Skin of body (tissue), 2 donors: Measurements from ENCODE around the gene RFX1. TPM values are rescaled to one million over a fixed set of nuclear protein-coding genes. Genes with fewer than 3 reads are reported as not detected.
"Not testable (repeated sequence)": the region's sequence is repeated elsewhere in the genome, so short reads cannot be mapped to it uniquely, and the experiment has no call there.

ENCODE experiments used
- DNase-seq: peaks from one replicate; lab custom pipeline; 2025; lab: John Stamatoyannopoulos, UW
- total RNA-seq: library from RNA; depleted of rRNA; stranded (reverse); fragments of >200 nt; gene quantifications from one replicate; pipeline ENCODE4 v1.2.3, GENCODE V29; 2014

Gene RFX1
- total RNA-seq, 1 donor from 2014 or later = 3.9 TPM

DNA sequence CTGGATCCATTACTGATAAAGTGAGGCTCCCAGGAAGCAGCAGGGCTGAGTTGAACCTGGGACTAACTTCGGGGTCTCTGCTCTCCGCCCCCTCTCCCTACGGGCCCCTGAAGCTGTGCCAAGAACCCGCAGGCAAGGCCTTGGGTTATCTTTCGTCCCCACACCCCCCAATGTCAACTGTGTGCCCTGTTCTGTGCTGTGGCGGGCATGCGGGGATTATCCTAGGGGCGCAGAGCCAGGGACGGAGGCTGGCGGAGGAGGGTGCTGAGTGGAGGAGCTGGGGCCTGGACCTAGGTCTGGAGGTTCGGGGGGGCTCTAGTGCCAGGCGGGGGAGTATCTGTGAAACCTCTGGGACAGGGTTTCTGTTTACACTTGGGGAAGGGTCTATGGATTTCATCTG, 26.4 kb downstream of the RFX1 start:
- no peak for DNase-seq

DNA sequence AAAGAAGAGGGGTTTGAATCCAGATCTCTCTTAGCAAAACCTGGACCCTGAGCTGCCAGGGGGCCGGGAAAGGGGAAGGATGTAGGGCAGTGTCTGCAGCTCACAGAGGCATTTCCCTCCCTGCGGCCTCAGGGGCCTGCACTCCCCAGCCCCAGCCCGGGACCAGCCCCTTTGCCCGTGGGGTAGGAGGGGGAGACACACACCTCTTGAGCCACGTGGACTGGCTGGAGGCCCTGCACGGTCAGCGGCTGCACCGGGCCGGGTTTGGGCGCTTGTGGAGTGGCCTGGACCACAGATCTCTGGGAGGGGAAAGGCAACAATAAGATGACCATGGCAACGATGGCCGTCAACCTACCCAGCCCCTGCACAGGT, 26.9 kb downstream of the RFX1 start:
- DNase-seq = peak; percentile 16

DNA sequence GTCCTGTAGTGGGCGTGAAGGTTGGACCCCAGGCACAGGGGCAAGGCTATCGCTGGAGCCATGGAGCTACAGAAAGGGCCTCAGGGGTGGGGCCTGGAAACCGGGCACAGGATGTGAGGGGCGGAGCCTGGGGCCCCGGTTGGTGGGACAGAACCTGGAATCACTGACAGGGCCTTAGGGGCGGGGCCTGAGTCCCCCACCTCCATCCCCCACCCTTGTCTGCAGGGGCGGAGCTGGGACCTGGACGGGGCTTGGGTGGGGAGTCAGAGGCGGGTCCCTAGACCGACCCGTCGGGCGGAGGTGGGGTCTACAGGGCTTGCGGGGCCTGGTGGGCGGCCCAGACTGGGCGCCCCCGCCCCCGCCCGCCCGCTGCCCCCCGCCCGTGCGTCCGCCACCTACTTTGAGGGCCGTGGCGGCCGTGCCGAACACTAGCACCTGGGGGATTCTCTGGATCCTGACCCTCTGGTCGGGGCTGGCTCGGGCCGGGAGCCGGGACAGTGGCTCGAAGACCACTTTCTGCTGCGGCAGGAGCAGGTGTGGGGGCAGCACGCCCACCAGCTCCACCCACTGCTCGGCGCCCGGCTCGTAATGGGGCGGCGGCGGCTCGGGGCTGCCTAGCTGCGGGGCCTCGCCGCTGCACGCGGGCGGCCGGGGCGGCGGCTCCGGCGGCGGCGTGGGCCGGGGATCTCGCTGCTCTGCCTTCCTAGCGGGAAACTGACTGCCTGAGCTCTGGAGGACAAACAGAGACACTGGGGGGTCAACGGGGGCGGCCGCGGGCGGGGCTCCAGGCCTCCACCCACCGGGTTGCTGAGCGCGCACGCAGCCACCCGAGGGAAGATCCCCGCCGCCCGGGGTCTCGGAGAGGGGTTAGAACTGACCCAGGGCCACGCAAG, 27.5 kb downstream of the RFX1 start:
- peak; percentile 58 for DNase-seq

DNA sequence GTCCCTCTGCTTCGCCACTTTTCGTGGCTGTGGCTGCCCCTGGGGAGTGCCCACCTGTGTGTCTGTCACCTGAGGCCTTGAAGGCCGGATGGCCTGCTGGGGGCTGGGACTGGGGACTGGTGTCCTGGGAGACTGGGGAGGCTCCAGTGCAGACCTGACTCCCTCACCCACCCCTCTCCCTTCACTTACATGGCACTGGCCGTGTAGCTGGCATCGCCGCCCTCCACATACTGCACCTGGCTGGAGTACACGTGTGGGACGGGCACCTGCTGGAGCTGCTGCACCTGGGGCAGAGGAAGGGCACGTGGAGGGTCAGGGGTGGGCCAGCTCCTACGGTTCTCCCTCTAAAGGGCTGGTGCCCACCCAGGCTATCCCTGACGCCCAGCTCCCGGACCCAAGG, 28.3 kb downstream of the RFX1 start:
- no peak for DNase-seq

DNA sequence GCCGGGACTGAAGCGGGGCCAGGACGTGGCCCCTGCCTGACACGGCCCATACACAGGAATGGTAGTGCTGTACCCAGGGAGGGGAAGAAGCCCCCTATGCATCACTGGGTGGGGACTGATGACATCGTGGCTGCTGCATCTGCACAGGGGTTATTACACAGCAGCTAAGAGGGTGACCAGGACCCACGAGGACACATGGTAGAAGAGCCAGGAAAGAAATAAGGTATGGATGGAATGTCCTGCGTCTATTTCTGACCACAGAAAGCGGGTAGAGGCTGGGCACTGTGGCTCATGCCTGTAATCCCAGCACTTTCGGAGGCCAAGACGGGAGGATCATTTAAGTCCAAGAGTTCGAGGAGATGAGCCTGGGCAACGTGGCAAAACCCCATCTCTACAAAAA, 29.7 kb downstream of the RFX1 start:
- no peak for DNase-seq

DNA sequence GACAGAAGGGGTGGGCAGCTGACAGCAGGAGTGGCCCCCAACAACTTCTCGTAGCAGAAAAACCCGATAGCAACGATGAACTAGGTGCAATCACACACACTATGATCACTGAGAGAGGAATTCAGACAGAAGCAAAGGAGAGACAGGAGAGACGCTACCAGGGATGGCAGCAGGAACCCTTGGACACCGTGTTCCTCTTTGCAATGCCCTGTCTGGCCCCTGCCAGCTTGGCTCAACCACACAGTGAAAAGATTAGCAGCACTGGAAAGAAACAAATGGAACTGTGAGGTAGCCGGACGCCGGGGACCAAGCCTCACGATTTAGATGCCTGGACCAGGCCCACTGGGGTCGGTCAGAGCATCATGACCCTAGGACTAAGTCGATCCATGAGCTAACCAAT, 30.2 kb downstream of the RFX1 start:
- no peak for DNase-seq

DNA sequence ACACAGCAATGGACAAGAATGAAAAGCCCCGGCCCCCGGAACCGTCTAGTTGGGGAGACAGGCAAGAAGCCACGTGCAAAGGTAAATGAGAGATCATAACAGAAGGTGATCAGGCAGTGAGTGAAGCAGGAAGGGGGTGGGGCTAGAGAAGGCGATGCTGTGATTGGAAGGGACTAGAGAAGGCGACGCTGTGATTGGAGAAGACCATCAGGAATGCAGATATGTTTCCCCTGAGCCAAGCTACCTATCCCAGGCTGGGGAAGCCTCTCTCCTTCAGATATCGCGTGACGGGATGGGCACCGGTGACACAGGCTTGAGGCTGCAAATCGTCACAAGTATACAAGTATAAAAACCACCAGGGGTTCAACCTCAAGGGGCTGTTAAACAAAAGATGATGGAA, 32.0 kb downstream of the RFX1 start:
- no peak for DNase-seq

DNA sequence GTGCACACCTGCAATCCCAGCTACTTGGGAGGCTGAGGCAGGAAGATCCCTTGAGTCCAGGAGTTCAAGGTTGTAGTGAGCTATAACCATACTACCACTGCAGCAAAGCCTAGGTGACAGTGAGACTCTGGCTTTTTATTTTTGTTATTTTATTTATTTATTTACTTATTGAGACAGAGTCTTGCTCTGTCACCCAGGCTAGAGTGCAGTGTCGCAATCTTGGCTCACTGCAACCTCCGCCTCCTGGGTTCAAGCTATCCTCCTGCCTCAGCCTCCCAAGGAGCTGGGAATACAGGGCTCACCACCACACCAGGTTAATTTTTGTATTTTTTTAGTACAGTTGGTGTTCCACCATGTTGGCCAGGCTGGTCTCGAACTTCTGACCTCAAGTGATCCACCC, 32.6 kb downstream of the RFX1 start:
- not testable (repeated sequence) for DNase-seq

DNA sequence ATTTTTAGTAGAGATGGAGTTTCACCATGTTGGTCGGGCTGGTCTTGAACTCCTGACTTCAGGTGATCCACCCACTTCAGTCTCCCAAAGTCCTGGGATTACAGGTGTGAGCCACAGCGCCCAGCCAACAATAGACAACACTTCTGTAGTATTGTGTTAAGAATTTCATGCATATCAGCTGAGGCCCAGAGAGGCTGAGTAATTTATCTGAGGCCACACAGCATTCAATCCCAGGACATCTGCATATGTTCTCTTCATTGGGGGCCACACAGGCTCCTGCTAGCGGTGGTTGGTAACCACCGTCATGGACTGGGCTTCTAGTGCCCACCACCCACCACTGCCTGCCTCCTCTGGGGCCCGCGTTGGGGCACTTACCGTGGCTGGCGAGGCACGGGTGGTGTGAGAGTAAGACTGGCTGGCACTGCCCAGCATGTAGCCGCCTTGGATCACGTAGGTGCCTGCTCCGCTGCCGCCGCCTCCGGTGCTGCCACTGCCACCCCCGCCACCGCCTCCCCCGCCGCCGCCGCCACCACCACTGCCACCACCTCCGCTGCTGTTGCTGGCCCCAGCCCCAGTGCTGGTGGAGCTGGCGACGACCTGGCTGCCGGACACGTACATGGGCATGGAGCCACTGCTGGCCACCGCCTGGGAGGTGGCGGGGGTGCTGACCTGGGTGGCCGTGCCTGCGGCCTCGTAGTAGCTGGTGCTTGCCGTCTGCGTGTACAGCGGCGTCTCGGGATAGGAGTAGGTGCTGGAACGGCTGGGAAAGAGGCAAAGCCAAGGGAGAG, 33.6 kb downstream of the RFX1 start:
- no peak for DNase-seq

DNA sequence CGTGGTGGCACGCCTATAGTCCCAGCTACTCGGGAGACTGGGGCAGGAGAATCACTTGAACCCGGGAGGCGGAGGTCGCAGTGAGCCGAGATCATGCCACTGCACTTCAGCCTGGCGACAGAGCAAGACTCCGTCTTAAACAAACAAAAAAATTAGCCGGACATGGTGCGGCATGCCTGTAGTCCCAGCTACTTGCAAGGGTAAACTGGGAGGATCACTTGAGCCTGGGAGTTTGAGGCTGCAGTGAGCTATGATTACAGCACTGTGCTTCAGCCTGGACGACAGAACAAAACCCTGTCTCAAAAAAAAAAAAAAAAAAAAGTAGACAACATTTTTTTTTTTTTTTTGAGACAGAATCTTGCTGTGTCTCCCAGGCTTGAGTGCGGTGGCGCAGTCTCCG, 34.3 kb downstream of the RFX1 start:
- DNase-seq = not testable (repeated sequence)

DNA sequence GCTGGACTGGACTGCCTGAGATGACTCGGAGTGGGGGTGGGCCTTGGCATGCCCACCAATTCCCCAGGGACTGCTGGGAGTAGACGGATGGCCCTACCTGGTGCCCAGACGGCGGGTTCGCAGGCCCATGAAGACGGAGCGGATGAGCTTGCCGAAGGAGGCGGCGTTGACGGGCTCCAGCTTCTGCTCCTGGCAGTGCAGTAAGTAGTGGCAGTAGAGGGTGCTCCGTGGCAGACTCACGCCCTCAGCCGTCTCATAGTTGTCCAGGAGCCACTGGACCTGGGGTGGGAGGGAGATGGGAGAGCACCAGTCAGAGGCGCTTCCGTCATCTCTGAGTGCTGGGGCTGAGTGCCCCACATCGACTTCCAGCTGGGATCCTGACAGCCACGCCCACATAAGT, 36.2 kb downstream of the RFX1 start:
- DNase-seq = no peak

DNA sequence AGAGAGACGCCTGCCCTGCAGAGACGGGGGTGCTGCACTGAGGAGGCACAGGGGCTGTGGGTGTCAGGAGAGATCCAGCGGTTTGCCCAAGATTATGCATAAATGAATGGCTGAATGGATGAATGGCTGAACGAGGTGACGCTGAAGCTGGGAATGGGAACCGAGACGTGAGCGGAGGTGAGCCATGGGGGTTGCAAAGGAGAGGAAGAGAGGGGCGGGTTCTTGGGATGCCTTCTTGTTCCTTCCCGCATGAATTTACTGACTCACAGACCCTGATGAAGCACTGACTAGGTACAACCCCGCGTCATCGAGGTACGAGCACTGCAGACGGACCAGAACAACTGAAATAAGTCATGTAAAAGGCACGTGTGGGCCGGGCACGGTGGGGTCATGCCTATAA, 37.1 kb downstream of the RFX1 start:
- no peak for DNase-seq

DNA sequence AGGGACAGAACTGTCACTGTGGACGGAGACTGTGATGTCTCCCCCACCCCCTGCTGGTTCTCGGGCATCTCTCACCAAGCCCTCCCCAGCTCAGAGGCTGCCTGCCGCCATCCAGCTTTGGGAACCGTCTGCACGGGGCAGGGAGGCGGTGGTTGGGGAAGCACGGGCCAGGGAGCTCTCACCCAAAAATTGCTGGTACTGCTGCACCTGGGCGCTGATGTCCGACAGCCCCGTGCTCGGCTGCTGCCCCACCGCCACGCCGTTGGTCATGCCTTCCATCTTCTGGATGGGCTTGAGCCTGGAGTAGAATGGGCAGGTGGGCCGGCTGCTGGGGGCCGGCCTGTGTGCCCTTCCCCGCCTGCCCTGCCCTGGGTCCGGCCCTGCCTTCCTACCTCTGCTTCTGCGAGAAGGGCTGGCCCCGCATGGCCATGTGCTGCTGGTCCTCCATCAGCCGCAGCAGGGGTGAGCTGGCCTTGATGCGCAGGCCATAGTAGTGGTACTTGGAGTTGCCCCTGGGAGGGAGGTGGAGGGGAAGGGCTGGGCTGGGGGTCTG, 37.7 kb downstream of the RFX1 start:
- DNase-seq = no peak

DNA sequence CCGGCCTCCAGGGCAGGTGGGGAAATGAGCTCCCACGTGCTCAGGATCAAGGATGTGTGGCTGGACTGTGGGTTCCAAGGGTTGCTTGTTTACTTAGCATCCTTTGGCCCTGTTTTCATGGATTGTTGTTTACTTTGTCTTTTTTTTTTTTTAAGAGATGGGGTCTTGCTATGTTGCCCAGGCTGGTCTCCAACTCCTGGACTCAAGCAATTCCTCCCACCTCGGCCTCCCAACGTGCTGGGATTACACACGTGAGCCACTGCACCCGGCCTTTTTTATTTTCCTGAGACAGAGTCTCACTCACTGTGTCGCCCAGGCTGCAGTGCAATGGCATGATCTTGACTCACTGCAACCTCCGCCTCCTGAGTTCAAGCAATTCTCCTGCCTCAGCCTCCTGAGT, 38.9 kb downstream of the RFX1 start:
- not testable (repeated sequence) for DNase-seq

DNA sequence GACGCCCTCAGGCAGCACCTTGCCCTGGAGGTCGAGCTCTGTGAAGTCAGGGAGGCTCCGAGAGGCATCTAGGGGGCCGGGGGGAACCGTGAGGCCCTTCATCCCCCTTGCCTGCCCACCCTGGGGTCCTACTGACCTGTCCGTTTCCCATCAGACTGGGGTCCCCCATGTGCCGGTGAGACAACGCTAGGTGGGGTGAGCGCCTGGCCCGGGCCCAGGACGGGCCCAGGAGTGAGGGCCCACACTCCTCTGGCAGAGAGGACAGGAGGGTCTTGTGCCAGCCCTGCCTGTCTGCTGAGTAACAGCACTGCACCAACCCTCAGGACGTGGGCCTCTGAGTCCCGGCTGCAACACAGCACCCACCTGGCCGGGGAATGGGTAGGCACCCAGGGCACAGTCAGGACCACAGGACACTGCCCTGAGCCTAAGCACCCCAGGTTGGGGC, 39.4 kb downstream of the RFX1 start:
- no peak for DNase-seq

DNA sequence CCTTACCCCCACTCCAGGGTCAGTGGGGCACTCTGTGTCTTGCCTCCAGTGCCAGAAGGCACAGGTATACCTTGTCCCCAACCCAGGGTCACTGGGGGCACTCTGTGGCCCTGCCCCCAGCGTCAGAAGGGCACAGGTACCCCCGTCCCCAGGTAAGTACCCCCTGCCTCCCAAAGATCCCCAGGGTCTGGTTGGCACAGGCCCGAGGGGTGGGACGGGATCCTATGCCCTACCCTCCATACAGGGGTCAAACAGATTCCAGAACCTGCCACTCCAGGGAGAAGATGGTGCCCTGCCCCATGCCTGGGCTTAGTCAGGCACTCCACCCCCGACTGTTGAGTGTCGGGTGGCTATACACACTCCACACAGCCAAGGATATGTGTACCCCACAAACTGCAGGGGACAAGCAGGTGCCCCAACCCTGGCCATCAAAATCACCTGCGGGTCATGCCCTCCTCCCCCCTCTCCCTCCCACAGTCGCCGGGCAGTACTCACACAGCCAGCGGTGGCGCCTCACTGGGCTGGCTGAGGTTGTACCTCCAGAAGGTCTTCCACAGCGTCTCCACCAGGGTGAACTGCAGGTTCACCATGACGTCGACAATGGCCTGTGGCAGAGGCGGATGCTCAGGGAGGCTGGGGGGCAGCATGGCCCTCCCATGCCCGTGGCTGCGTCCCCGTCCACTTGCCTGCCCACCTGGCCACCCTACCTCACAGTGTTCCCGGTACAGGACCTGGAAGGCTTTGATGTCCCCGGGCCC, 40.0 kb downstream of the RFX1 start:
- DNase-seq = no peak

DNA sequence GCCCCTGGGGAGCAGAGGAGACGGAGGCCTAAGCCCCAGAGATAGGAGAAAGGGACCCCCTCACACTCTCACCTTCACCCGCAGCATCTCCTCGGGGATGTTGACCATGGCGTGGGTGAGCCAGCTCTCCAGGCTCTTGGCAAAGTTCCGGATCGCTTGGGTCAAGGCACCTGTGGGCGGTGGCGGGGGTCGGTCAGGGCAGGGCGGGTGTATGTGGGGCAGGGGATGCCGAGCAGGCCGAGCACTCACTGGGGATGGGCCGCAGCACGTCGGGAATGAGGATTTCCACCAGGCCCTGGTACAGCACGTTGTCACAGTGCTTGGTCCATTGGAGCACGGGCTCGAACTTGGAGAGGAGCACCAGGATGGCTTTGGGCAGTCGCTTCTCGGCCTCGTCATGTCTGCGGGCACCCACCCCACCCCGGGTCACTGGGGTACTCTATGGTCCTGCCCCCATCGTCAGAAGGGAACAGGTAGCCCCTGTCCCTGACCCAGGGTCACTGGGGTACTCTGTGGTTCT, 40.7 kb downstream of the RFX1 start:
- DNase-seq = no peak

DNA sequence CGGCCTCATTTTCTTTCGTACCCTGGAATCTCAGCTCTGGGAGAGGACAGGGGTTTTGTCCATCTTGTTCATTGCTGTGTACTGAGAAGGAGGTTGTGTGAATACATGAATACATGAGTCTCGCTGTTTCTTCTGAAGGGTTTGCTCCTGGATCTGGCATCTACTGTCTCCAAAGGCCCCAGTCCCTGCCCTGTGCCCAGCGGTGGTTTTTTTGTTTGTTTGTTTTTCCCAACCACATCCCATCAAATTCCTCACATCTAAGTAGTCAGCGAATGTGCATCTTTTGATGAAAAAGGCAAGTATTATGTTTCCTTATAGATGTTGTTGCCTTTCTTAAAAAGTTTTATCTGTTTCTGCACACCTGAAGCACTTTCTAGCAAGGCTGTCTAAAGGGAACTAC, 41.3 kb downstream of the RFX1 start:
- DNase-seq = no peak

DNA sequence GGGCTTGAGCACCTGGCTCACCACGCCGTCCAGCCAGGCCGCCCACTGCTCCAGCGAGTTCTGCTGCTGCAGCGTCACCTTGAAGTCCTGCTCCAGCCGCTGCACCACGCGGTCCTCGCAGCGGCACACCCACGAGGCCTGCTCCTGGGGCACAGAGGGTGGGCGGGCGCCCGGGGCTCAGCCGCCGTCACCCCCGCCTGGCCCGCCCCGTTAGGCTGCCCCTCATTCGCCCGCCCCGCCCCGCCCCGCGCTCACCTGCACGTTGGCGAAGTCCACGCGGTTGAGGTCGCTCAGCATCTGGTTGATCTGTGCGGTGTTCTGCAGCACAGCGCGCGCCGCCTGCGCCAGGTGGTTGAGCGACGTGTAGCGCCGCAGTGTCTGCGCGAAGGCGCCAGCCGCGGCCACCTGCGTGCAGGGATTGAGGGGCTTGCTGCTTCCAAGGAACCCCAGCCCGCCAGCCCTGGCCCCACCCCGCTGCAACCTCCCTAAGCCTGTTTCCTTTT, 42.5 kb downstream of the RFX1 start:
- DNase-seq = no peak

DNA sequence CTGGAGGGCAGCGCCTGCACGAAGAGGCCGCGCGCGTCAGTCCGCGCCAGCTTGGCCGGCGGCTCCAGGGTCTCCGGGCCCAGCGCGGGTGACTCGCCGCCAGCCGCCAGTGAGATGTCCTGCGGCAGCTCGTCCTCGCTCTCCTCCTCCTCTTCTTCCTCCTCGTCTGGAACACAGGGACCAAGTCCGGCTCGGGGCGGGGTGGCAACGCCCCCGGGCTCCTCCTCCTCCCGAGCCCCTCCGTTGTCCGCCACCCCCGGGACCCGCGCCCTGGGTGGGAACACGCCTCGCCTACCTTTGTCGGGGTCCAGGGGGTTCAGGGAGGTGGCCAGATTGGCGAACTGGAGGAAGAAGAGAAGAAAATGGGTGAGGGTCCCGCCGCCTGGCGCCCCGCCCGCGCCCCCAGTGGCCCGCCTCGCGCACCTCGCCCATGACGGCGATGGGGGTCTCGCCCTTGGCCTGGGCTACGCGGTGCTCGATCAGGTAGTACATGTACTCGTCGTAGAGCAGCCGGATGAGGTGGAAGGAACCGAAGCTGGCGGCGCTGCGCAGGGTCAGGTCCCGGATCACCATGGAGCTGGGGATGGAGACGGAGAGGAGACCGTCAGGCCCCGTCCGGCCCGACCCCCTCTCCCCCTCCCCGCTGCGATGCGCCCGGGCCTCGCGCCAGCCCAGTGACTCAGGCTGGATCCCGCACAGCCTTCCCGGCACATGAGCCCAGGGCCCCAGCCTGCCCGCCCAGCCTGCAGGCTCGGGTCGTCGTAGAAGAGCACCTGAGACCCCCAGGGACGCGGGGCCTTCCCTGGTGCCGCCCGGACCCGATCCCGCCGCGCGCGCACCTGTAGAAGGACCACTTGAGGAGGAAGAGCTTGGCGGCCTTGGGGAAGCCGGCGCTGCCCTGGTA, 43.2 kb downstream of the RFX1 start:
- peak; percentile 3 for DNase-seq
